NT2/D1 (cell line): Measurements from ENCODE around the gene PDXK.

ENCODE experiments used
- DNase-seq: peaks from one replicate; pipeline ENCODE4 v3.0.0-alpha.2; 2011; ENCODE audit warnings: low read depth, low spot score
- H3K27me3 ChIP-seq: 2 replicates; pipeline ENCODE4 v1.6.0; 2011; ENCODE audit warnings: mild to moderate bottlenecking; ENCODE audit not compliant: insufficient read length, insufficient read depth
- H3K36me3 ChIP-seq: 2 replicates; pipeline ENCODE4 v1.6.1; 2011; ENCODE audit warnings: mild to moderate bottlenecking, low read length, mixed read lengths; ENCODE audit not compliant: insufficient read depth, insufficient read length
- H3K4me1 ChIP-seq: 2 replicates; pipeline ENCODE4 v1.5.1; 2011; ENCODE audit not compliant: insufficient read depth, insufficient read length
- H3K4me3 ChIP-seq: 2 replicates; pipeline ENCODE4 v1.5.1; 2011; ENCODE audit warnings: low read depth; ENCODE audit not compliant: insufficient read length
- H3K9ac ChIP-seq: 2 replicates; pipeline ENCODE4 v1.6.0; 2011; ENCODE audit warnings: low read depth; ENCODE audit not compliant: insufficient read length
- H3K9me3 ChIP-seq: 2 replicates; pipeline ENCODE4 v1.5.1; 2011; ENCODE audit warnings: mild to moderate bottlenecking, low read length; ENCODE audit not compliant: insufficient read depth
- SUZ12 ChIP-seq: IDR thresholded peaks from 2 replicates; pipeline ENCODE4 v1.6.1; 2011; ENCODE audit not compliant: insufficient read length, insufficient read depth; ENCODE audit errors: extremely low read depth
- YY1 ChIP-seq: IDR thresholded peaks from 2 replicates; pipeline ENCODE4 v1.6.1; 2011; ENCODE audit not compliant: insufficient read length, insufficient read depth
- ZNF274 ChIP-seq: IDR thresholded peaks from 2 replicates; pipeline ENCODE4 v1.6.1; 2011; ENCODE audit warnings: mild to moderate bottlenecking, low read depth, low read length

The PDXK gene

GRCh38 chr21:43764576-43765495, 45.9 kb downstream of the PDXK start:
- peaks cover 36% of the 10 kb centered on the region for H3K4me1 ChIP-seq
- peaks cover 36% of the 10 kb centered on the region for H3K36me3 ChIP-seq
- peak overlapping the region; percentile 12 for H3K9ac ChIP-seq
- no peaks in the 10 kb centered on the region for H3K9me3 ChIP-seq
- TF ChIP-seq ZNF274 (no peak), YY1 (no peak), SUZ12 (no peak)
- no peak for DNase-seq
- no peak overlapping the region for H3K4me3 ChIP-seq
- no peaks in the 10 kb centered on the region for H3K27me3 ChIP-seq

- no peaks in the 10 kb centered on the region for H3K9me3 ChIP-seq
- no peak overlapping the region for H3K4me3 ChIP-seq
- H3K27me3 ChIP-seq = no peaks in the 10 kb centered on the region
- no peak for TF ChIP-seq YY1
- no peak for TF ChIP-seq ZNF274
- TF ChIP-seq SUZ12 = no peak
- peaks cover 39% of the 10 kb centered on the region for H3K4me1 ChIP-seq
- peaks cover 18% of the 10 kb centered on the region for H3K36me3 ChIP-seq
- DNase-seq = no peak
- peak overlapping the region; percentile 70 for H3K9ac ChIP-seq
Observed at GRCh38 chr21:43766734-43767497, 48.0 kb downstream of the PDXK start.

- peaks cover 13% of the 10 kb centered on the region for H3K36me3 ChIP-seq
- no peak overlapping the region for H3K4me3 ChIP-seq
- peaks cover 39% of the 10 kb centered on the region for H3K4me1 ChIP-seq
- no peak for TF ChIP-seq ZNF274
- no peak for TF ChIP-seq SUZ12
- TF ChIP-seq YY1 = no peak
- peak overlapping the region; percentile 70 for H3K9ac ChIP-seq
- H3K27me3 ChIP-seq = no peaks in the 10 kb centered on the region
- H3K9me3 ChIP-seq = no peaks in the 10 kb centered on the region
- DNase-seq = no peak
Observed at GRCh38 chr21:43767498-43767983, 48.6 kb downstream of the PDXK start.

- Histone ChIP-seq H3K36me3 (peaks cover 14% of the 10 kb centered on the region), H3K4me1 (peaks cover 42% of the 10 kb centered on the region), H3K9me3 (no peaks in the 10 kb centered on the region), H3K9ac (peak overlapping the region; percentile 70), H3K27me3 (no peaks in the 10 kb centered on the region), H3K4me3 (no peak overlapping the region)
- no peak for DNase-seq
- TF ChIP-seq SUZ12 (no peak), ZNF274 (no peak), YY1 (no peak)
Observed at GRCh38 chr21:43767984-43768867, 49.3 kb downstream of the PDXK start.

GRCh38 chr21:43768868-43769167, 49.9 kb downstream of the PDXK start:
- no peak for TF ChIP-seq YY1
- no peak for TF ChIP-seq ZNF274
- TF ChIP-seq SUZ12 = no peak
- DNase-seq = no peak
- peaks cover 42% of the 10 kb centered on the region for H3K4me1 ChIP-seq
- H3K27me3 ChIP-seq = no peaks in the 10 kb centered on the region
- peak overlapping the region; percentile 70 for H3K9ac ChIP-seq
- H3K4me3 ChIP-seq = no peak overlapping the region
- H3K36me3 ChIP-seq = peaks cover 17% of the 10 kb centered on the region
- H3K9me3 ChIP-seq = no peaks in the 10 kb centered on the region

GRCh38 chr21:43769325-43769958, 50.5 kb downstream of the PDXK start:
- peaks cover 36% of the 10 kb centered on the region for H3K4me1 ChIP-seq
- H3K27me3 ChIP-seq = no peaks in the 10 kb centered on the region
- no peak overlapping the region for H3K4me3 ChIP-seq
- H3K9ac ChIP-seq = no peak overlapping the region
- no peak for DNase-seq
- TF ChIP-seq ZNF274 (no peak), YY1 (no peak), SUZ12 (no peak)
- H3K9me3 ChIP-seq = no peaks in the 10 kb centered on the region
- peaks cover 20% of the 10 kb centered on the region for H3K36me3 ChIP-seq
